ENCODE measurements around the gene MPP2. TPM values are rescaled to one million over a fixed set of nuclear protein-coding genes. Genes with fewer than 3 reads are reported as not detected.

The MPP2 gene, protein sequence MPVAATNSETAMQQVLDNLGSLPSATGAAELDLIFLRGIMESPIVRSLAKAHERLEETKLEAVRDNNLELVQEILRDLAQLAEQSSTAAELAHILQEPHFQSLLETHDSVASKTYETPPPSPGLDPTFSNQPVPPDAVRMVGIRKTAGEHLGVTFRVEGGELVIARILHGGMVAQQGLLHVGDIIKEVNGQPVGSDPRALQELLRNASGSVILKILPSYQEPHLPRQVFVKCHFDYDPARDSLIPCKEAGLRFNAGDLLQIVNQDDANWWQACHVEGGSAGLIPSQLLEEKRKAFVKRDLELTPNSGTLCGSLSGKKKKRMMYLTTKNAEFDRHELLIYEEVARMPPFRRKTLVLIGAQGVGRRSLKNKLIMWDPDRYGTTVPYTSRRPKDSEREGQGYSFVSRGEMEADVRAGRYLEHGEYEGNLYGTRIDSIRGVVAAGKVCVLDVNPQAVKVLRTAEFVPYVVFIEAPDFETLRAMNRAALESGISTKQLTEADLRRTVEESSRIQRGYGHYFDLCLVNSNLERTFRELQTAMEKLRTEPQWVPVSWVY
- 0.59 and 0.72 TPM in 2 replicates for total RNA-seq

- Histone ChIP-seq H4K20me1 (ENCODE audit: insufficient read depth, low read length) (no peaks in the 10 kb centered on the region), H2AFZ (ENCODE audit: low read length) (peak within 1 kb of the TSS; percentile 98), H3K79me2 (ENCODE audit: insufficient read depth, low read length) (no peaks in the 10 kb centered on the region), H3K9me3 (ENCODE audit: low read depth, low read length) (no peaks in the 10 kb centered on the region), H3K4me2 (ENCODE audit: insufficient read depth, low read length) (peak within 1 kb of the TSS; percentile 90), H3K4me1 (ENCODE audit: insufficient read depth, low read length) (peaks cover 15% of the 10 kb centered on the region), H3K4me3 (ENCODE audit: insufficient read depth, low read length) (peak within 1 kb of the TSS; percentile 76), H3K36me3 (ENCODE audit: insufficient read depth, low read length) (no peaks in the 10 kb centered on the region), H3K27ac (ENCODE audit: low read depth, low read length) (no peak within 1 kb of the TSS), H3K27me3 (ENCODE audit: insufficient read depth, low read length) (peaks cover 41% of the 10 kb centered on the region)
- TF ChIP-seq, protein P1, sequence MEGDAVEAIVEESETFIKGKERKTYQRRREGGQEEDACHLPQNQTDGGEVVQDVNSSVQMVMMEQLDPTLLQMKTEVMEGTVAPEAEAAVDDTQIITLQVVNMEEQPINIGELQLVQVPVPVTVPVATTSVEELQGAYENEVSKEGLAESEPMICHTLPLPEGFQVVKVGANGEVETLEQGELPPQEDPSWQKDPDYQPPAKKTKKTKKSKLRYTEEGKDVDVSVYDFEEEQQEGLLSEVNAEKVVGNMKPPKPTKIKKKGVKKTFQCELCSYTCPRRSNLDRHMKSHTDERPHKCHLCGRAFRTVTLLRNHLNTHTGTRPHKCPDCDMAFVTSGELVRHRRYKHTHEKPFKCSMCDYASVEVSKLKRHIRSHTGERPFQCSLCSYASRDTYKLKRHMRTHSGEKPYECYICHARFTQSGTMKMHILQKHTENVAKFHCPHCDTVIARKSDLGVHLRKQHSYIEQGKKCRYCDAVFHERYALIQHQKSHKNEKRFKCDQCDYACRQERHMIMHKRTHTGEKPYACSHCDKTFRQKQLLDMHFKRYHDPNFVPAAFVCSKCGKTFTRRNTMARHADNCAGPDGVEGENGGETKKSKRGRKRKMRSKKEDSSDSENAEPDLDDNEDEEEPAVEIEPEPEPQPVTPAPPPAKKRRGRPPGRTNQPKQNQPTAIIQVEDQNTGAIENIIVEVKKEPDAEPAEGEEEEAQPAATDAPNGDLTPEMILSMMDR (IDR thresholded peaks at IDR 0.05; ENCODE audit: extremely low read depth, low read depth, low read length): no peak
- DNase-seq (ENCODE audit: insufficient read length, low spot score, missing footprints): peak; percentile 97
These were observed at the start of gene MPP2 for GRCh38 chr17:43907425-43907981. TSS of gene MPP2 (minus strand) at chr17:43907536. CDS start at chr17:43904460, 3,076 bp downstream.

GRCh38 chr17:43956222-43956621 is 48.9 kb upstream of the MPP2 start:
- Histone ChIP-seq H3K79me2 (ENCODE audit: insufficient read depth, low read length) (no peaks in the 10 kb centered on the region), H3K27ac (ENCODE audit: low read depth, low read length) (no peak overlapping the region), H3K9me3 (ENCODE audit: low read depth, low read length) (no peaks in the 10 kb centered on the region), H3K27me3 (ENCODE audit: insufficient read depth, low read length) (peaks cover 40% of the 10 kb centered on the region), H4K20me1 (ENCODE audit: insufficient read depth, low read length) (no peaks in the 10 kb centered on the region), H3K4me3 (ENCODE audit: insufficient read depth, low read length) (no peak overlapping the region), H3K4me1 (ENCODE audit: insufficient read depth, low read length) (no peaks in the 10 kb centered on the region), H3K36me3 (ENCODE audit: insufficient read depth, low read length) (no peaks in the 10 kb centered on the region), H2AFZ (ENCODE audit: low read length) (no peak overlapping the region), H3K4me2 (ENCODE audit: insufficient read depth, low read length) (no peak overlapping the region)
- TF ChIP-seq, protein P1 (IDR thresholded peaks at IDR 0.05; ENCODE audit: extremely low read depth, low read depth, low read length): no peak
- DNase-seq (ENCODE audit: insufficient read length, low spot score, missing footprints): no peak

DNA sequence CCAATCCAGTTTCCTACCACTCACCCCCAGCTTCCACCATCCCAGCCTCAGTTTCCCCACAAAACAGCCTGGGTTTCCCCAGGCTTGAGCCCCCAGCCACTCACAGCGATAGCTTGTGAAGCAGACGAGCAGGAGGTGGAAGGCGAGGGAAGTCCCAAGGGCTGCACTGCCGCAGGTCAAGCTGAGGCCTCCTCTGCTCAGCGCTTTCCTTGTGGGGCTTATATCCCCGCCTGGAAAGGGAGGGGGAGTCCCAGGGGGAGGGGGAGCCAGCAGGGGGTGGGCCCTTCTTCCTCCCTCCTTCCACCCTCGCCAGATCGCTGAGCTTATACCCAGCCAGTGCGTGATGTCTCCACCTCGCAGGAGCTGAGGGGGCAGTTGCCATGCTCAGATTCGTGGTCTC is 46.4 kb upstream of the MPP2 start, which contains the start of gene PYY:
Gene PYY (minus strand): TSS at position 195 of the 400 bp plus-strand sequence. CDS start 457 bp downstream, outside the sequence.
- H3K27me3 ChIP-seq (ENCODE audit: insufficient read depth, low read length): peaks cover 52% of the 10 kb centered on the region
- no peak within 1 kb of the TSS for H3K27ac ChIP-seq (ENCODE audit: low read depth, low read length)
- no peaks in the 10 kb centered on the region for H3K4me1 ChIP-seq (ENCODE audit: insufficient read depth, low read length)
- H4K20me1 ChIP-seq (ENCODE audit: insufficient read depth, low read length): no peaks in the 10 kb centered on the region
- DNase-seq (ENCODE audit: insufficient read length, low spot score, missing footprints): no peak
- no peaks in the 10 kb centered on the region for H3K79me2 ChIP-seq (ENCODE audit: insufficient read depth, low read length)
- H3K36me3 ChIP-seq (ENCODE audit: insufficient read depth, low read length): no peaks in the 10 kb centered on the region
- no peaks in the 10 kb centered on the region for H3K9me3 ChIP-seq (ENCODE audit: low read depth, low read length)
- no peak within 1 kb of the TSS for H3K4me2 ChIP-seq (ENCODE audit: insufficient read depth, low read length)
- H3K4me3 ChIP-seq (ENCODE audit: insufficient read depth, low read length): no peak within 1 kb of the TSS
- no peak within 1 kb of the TSS for H2AFZ ChIP-seq (ENCODE audit: low read length)
- TF ChIP-seq, protein P1 (IDR thresholded peaks at IDR 0.05; ENCODE audit: extremely low read depth, low read depth, low read length): no peak
